Common myeloid progenitor, CD34-positive (primary cell): ENCODE results near the gene PIM3.

ENCODE experiments used
- CTCF ChIA-PET: fragments of 350-600 bp; sonication (Branson Sonifier 250); formaldehyde crosslinking; loops from one replicate; lab custom pipeline; 2021; ENCODE audit warnings: antibody characterized with exemption; lab: Charles Lee
- POLR2A ChIA-PET: fragments of 350-600 bp; sonication (Branson Sonifier 250); formaldehyde crosslinking; loops from one replicate; lab custom pipeline; 2021; ENCODE audit warnings: antibody characterized with exemption; lab: Charles Lee
- DNase-seq, 3 donors: peaks; one replicate each; pipeline versions ENCODE4 v3.0.0 to v3.0.0-alpha.2; 2013
- H3K27ac ChIP-seq, 2 experiments: 1 replicate in 1 of 2; 2 replicates in 1 of 2; pipeline ENCODE4 v1.7.0; 2013; ENCODE audit warnings: inconsistent platforms in 2 of 2, low read length in 2 of 2, mild to moderate bottlenecking in 2 of 2, low read depth in 1 of 2, moderate library complexity in 1 of 2; ENCODE audit not compliant: severe bottlenecking in 2 of 2, insufficient read depth in 1 of 2, poor library complexity in 1 of 2
- H3K27me3 ChIP-seq, 5 experiments: replicated peaks in 2 of 5; 1 replicate in 3 of 5; 2 replicates in 2 of 5; pipeline versions ENCODE4 v1.6.1 to v1.7.0; 2013; ENCODE audit warnings: low read length in 4 of 5, mild to moderate bottlenecking in 2 of 5, moderate library complexity in 2 of 5, inconsistent platforms in 1 of 5; ENCODE audit not compliant: insufficient read depth in 5 of 5, control insufficient read depth in 4 of 5
- H3K36me3 ChIP-seq, 4 experiments: 1 replicate in 2 of 4; 2 replicates in 2 of 4; pipeline versions ENCODE4 v1.6.1 to v1.7.0; 2013; ENCODE audit warnings: low read length in 3 of 4, control low read depth in 1 of 4, mild to moderate bottlenecking in 1 of 4; ENCODE audit not compliant: control insufficient read depth in 4 of 4, insufficient read depth in 4 of 4
- H3K4me1 ChIP-seq, 4 experiments: 1 replicate in 3 of 4; 2 replicates in 1 of 4; pipeline versions ENCODE4 v1.6.1 to v1.7.1; 2013; ENCODE audit warnings: low read length in 3 of 4, mild to moderate bottlenecking in 3 of 4, control low read depth in 1 of 4, inconsistent platforms in 1 of 4, moderate library complexity in 1 of 4; ENCODE audit not compliant: control insufficient read depth in 4 of 4, insufficient read depth in 4 of 4; ENCODE audit errors: control extremely low read depth in 1 of 4
- H3K4me3 ChIP-seq, 7 experiments: 1 replicate in 4 of 7; 2 replicates in 3 of 7; pipeline versions ENCODE4 v1.5.1 to v1.7.0; 2013; ENCODE audit warnings: mild to moderate bottlenecking in 7 of 7, low read length in 6 of 7, moderate library complexity in 6 of 7, inconsistent platforms in 2 of 7, low read depth in 2 of 7, control low read depth in 1 of 7; ENCODE audit not compliant: insufficient read depth in 4 of 7, control insufficient read depth in 1 of 7; ENCODE audit errors: extremely low read depth in 1 of 7
- H3K9me3 ChIP-seq, 5 experiments: 1 replicate in 4 of 5; 2 replicates in 1 of 5; pipeline versions ENCODE4 v1.6.1 to v1.7.1; 2013; ENCODE audit warnings: low read length in 4 of 5, mild to moderate bottlenecking in 2 of 5, inconsistent platforms in 1 of 5, low read depth in 1 of 5, moderate library complexity in 1 of 5; ENCODE audit not compliant: control insufficient read depth in 4 of 5, insufficient read depth in 2 of 5; ENCODE audit errors: control extremely low read depth in 1 of 5
- whole genome bisulfite sequencing: methylation state at CpG from one replicate; pipeline ENCODE4 v1.1.5; 2013; ENCODE audit not compliant: insufficient coverage; 5-methylcytosine and 5-hydroxymethylcytosine counted together

PIM3 gene

DNA sequence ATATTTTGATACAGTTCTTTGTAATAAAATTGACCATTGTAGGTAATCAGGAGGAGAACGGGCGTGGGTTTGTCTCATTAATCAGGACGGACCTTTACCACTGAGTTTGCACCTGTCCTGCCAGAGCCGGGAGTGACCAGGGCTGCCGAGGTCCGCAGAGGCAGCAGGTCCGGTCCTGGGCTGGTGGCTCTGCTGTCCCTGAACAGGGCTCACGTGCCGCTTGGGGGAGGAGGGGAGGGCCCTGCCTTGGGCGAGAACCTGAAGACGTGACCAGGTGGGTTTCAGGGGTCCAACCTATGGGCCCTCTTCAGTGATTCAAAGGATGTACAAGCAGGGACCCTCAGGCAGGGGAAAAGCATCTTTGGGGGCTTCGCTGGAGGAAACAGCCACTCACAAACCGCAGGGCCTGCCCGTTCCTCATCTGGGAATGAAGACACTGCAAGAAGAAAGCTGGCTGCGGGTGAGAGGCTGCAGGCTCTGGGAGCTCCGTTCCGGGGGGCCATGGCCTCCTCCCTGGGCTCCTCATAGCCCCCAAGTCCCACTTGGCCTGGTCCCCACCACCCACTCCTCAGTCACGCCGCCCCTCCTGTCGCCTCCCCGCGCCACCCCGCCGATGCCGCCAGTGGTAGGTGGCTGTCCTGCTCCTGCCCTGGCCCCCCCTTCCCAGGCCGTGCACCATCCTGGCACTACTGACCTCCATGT is 32.9 kb upstream of the PIM3 start:
- no peak for DNase-seq
- no peaks in the 10 kb centered on the region for H3K9me3 ChIP-seq
- POLR2A ChIA-PET = no interaction called here
- CTCF ChIA-PET = interaction anchor here (0.6 to 1.4 kb wide), 2 partner anchors 103 to 107 kb away, joined by 3 to 4 read pairs; no protein-coding TSS in a partner anchor
- 91% methylated on average over 17 of the region's 26 CpGs for WGBS
- H3K4me3 ChIP-seq = no peak overlapping the region
- no peaks in the 10 kb centered on the region for H3K36me3 ChIP-seq
- no peak overlapping the region for H3K27ac ChIP-seq
- H3K4me1 ChIP-seq = peaks cover 18 to 64% (median 62%) of the 10 kb centered on the region in 4 experiments
- H3K27me3 ChIP-seq = no peaks in the 10 kb centered on the region

DNA sequence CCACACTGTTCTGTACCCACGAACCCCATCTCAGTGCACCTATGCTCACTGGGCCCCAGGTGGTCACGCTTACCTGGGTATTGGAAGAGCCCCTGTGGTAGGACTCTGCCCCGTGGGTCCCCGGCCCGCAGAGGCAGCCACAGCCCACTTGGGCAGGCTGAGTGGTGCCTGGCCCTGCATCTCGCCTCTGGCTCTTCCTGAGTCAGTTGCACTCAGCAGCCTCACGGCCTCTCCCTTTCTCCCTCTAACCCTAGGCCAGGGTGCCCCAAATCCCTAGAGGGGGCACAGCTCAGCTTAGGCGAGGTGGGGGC is 32.4 kb upstream of the PIM3 start:
- CTCF ChIA-PET = interaction anchor here (1.4 kb wide), 1 partner anchor 103 kb away, joined by 4 read pairs; no protein-coding TSS in a partner anchor
- Histone ChIP-seq H3K27me3 (no peaks in the 10 kb centered on the region), H3K9me3 (no peaks in the 10 kb centered on the region), H3K27ac (no peak overlapping the region), H3K4me1 (peaks cover 18 to 67% (median 64%) of the 10 kb centered on the region in 4 experiments), H3K4me3 (no peak overlapping the region), H3K36me3 (no peaks in the 10 kb centered on the region)
- 97% methylated on average over 7 of the region's 8 CpGs for WGBS
- DNase-seq = no peak
- POLR2A ChIA-PET = no interaction called here

DNA sequence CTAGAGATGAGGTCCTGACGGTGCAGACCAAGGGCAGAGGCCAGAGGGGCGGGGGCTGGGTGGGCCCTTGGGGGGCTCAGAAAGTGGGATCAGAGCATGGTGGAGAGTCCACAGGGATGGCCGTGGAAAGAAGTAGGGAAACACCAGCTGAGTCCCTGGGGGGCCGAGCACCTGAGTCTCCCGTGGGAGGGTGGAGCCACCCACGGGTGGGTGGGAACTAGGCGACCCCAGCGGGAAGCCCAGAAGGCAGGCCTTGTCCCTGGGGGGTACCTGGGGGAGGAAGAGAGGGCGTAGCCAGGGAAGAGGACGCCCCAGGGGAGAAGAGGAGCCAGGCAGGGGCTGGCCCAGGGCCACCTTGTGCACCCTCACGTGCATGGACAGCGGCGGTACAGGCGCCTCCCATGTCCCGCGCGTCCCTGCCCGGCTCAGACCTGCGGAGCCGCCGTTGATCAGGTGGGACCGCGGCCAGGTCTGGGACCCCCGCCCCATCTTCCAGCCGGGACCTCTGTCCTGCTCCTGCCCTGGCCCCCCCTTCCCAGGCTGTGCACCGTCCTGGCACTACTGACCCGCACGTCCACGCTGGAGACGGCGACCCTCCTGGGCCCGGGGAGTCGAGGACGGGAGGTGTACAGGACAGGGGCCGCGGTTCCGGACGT is 31.9 kb upstream of the PIM3 start:
- POLR2A ChIA-PET = no interaction called here

DNA sequence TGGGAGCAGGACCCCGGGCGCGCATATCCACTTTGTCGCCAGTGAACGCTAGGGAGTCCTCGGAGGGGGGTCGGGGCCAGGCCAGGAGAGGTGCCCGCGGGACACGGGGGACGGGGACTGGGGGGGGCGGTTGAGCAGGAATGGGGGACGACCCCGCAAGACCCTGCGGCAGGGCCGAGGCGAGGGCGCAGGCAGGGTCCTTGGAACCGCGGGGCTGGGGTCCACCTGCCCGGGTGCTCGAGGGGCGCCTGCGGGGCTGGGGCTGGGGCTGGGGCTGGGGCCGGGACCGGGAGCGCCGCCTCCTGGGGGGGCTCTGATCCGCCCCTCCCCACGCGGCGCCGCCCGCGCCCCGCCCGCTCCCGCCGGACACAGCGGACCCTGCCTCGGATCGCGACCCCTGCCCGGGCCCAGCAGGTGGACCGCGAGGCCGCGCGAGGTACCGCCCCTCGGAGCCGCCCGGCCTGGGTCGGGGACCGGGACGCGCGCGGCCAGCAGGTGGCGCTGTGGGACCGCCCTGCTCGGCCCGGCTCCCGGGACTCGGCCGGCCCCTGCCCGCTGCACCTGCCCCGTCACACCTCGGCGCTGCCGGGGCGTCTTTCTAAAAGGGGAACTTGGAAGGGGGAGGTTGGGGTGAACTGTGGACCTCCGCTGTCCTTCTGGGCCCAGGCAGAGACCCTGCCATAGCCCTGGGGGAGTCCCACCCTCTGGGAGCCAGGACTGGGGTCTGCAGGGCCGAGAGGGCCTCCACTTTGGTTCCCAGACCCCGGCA is 31.2 kb upstream of the PIM3 start:
- H3K9me3 ChIP-seq = no peaks in the 10 kb centered on the region
- POLR2A ChIA-PET = interaction anchor here (2.0 to 2.8 kb wide), 2 partner anchors 32 to 101 kb away, joined by 19 to 54 read pairs; partner anchors contain the start of gene PIM3
- no peak overlapping the region for H3K27ac ChIP-seq
- H3K36me3 ChIP-seq = no peaks in the 10 kb centered on the region
- WGBS = 3% methylated on average over 59 of the region's 75 CpGs
- peak overlapping the region in 2 of 7 experiments; percentile 25 to 26 for H3K4me3 ChIP-seq
- peaks cover 13 to 72% (median 67%) of the 10 kb centered on the region in 4 experiments for H3K4me1 ChIP-seq
- peak; percentile 66 to 87 (median 86) for DNase-seq
- CTCF ChIA-PET = interaction anchor here (0.9 to 5.3 kb wide), 15 partner anchors 10 to 162 kb away, joined by 3 to 63 read pairs (median 6); partner anchors contain the start of gene MLC1
- H3K27me3 ChIP-seq = no peaks in the 10 kb centered on the region

More for the DNA sequence above, 31.9 kb upstream of the PIM3 start:
- Histone ChIP-seq H3K4me3 (peak overlapping the region in 1 of 7 experiments; percentile 25), H3K9me3 (no peaks in the 10 kb centered on the region), H3K27me3 (no peaks in the 10 kb centered on the region), H3K4me1 (peaks cover 16 to 72% (median 66%) of the 10 kb centered on the region in 4 experiments), H3K27ac (no peak overlapping the region), H3K36me3 (no peaks in the 10 kb centered on the region)
- no peak for DNase-seq
- CTCF ChIA-PET = no interaction called here
- WGBS = 64% methylated on average over 36 of the region's 38 CpGs

DNA sequence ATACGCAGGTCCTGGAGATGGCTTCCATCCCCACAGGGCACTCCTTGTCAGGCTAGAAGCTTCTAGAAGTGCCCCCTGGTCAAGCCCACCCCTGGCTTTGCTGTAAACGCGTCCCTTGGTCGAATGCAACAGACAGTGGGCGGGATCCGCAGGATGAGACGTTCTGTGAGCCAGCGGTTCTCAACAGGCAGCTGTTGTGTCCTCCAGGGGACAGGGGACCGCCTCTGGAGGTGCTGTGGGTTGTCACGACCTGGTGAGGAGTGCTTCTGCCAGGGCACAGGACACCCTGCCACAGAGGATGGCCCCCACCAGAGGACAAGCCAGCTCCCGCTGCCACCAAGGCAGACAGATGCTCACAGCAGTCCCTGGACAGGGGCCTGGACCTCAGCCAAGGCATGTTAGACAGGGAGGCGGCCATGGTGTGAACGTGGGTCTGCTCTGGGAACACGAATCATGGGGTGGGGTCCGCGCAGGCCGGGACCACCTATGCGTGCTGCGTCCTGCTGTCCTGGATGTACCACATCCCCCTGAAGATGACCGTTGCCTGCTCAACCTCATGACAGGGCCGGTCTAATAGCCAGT is 30.5 kb upstream of the PIM3 start:
- Histone ChIP-seq H3K27ac (no peak overlapping the region), H3K4me3 (peak overlapping the region in 2 of 7 experiments; percentile 25 to 26), H3K4me1 (peaks cover 12 to 71% (median 66%) of the 10 kb centered on the region in 4 experiments), H3K27me3 (no peaks in the 10 kb centered on the region), H3K9me3 (no peaks in the 10 kb centered on the region), H3K36me3 (no peaks in the 10 kb centered on the region)
- CTCF ChIA-PET = interaction anchor here (0.7 to 5.3 kb wide), 27 partner anchors 10 to 308 kb away, joined by 3 to 63 read pairs (median 5); partner anchors contain the start of gene MLC1
- WGBS = 74% methylated on average over 20 of the region's 21 CpGs
- POLR2A ChIA-PET = interaction anchor here (1.6 to 2.8 kb wide), 5 partner anchors 12 to 100 kb away, joined by 6 to 54 read pairs (median 14); partner anchors contain the start of genes ALG12, CRELD2 and PIM3
- no peak for DNase-seq

DNA sequence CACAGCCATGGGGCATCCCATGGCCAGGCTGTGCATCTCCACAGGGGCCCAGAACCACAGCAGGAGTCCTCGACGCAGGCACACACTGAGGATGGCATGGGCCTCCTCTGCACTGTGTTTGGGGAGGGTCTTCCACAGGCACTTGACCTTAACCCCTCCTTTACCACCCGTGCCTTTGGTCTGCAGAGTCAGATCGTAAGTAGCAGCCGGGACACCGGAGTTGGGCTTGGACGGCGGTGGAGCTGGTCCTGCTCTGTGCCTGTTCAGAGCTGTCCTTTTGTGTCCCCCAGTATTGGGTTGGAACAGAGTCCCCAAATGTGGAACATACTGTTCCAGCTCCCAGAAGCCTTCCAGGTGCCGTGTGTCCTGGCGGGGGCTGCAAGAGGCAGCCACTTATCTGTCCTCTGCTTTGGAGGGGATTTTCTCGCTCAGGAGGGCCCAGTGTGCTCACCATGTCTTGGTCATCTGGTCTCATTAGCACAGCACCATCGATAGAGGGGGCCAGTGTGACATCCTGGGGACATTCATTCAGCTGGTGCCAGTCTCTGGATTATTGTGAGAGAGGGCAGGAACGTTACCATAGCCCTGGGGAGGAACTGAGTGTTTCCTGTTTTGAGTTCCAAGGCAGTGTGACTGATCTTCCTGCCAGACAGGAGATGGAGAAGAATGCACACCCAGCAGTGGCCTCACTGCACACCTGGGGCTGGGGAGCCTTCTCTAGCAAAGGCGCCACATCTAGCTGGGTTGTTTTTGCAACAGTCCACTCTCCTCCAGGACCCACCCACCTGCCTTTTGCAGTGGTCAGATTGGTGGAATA is 29.8 kb upstream of the PIM3 start:
- peaks cover 11 to 63% (median 59%) of the 10 kb centered on the region in 4 experiments for H3K4me1 ChIP-seq
- POLR2A ChIA-PET = interaction anchor here (0.8 to 2.8 kb wide), 7 partner anchors 13 to 260 kb away, joined by 3 to 54 read pairs (median 7); partner anchors contain the start of genes ALG12, CRELD2 and PIM3
- H3K4me3 ChIP-seq = peak overlapping the region in 1 of 7 experiments; percentile 14
- 39% methylated on average over 14 of the region's 14 CpGs for WGBS
- H3K36me3 ChIP-seq = no peaks in the 10 kb centered on the region
- H3K27me3 ChIP-seq = no peaks in the 10 kb centered on the region
- no peaks in the 10 kb centered on the region for H3K9me3 ChIP-seq
- DNase-seq = peak; percentile 89 to 91 (median 90)
- peak overlapping the region; percentile 40 to 49 for H3K27ac ChIP-seq
- CTCF ChIA-PET = interaction anchor here (0.6 to 5.3 kb wide), 33 partner anchors 11 to 307 kb away, joined by 3 to 63 read pairs (median 5); partner anchors contain the start of gene MLC1
